GM10266 (cell line): ENCODE data around the gene LYRM9.

Experiments used
- DNase-seq: peaks from one replicate; pipeline ENCODE4 v3.0.0; 2012; ENCODE audit errors: extremely low spot score
- TF ChIP-seq, protein P1 (sequence below): IDR thresholded peaks from 2 replicates; pipeline ENCODE4 v1.5.1; 2012; ENCODE audit warnings: mild to moderate bottlenecking, low read depth; ENCODE audit not compliant: control insufficient read depth, insufficient read depth; ENCODE audit errors: missing control alignments

Gene LYRM9

DNA sequence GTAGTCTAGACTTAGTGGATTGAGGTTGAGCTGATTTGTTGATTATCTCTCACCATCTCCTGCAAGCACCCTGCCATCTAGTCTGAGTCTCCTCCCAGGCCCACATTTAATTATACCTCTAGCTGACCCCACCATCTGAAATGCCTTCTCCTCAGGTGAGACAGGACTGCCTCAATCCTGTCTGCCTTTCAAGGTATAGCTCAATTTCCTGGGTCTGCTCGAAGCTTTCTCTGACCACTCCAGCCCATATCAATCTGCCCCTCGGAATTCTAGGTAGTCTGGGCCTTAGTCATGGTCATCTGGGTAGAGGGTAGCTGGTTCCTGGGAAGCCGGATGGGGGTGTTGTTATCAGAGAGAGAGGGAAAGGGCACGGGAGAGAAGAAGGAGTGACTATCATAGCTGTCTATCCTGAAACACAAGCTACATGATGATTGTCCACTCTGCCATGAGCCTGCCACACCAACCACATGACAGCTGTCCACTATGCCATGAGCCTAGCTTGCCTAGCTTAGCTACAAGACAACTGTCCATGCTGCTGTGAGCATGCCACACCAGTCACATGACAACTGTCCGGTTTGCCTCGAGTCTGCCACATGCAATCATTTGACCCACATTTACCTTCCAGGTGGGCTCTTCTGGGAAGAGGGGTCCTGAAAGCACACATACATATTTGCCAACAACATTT, 34.4 kb downstream of the LYRM9 start:
- no peak for DNase-seq
- TF ChIP-seq, protein P1, sequence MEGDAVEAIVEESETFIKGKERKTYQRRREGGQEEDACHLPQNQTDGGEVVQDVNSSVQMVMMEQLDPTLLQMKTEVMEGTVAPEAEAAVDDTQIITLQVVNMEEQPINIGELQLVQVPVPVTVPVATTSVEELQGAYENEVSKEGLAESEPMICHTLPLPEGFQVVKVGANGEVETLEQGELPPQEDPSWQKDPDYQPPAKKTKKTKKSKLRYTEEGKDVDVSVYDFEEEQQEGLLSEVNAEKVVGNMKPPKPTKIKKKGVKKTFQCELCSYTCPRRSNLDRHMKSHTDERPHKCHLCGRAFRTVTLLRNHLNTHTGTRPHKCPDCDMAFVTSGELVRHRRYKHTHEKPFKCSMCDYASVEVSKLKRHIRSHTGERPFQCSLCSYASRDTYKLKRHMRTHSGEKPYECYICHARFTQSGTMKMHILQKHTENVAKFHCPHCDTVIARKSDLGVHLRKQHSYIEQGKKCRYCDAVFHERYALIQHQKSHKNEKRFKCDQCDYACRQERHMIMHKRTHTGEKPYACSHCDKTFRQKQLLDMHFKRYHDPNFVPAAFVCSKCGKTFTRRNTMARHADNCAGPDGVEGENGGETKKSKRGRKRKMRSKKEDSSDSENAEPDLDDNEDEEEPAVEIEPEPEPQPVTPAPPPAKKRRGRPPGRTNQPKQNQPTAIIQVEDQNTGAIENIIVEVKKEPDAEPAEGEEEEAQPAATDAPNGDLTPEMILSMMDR: no peak

DNA sequence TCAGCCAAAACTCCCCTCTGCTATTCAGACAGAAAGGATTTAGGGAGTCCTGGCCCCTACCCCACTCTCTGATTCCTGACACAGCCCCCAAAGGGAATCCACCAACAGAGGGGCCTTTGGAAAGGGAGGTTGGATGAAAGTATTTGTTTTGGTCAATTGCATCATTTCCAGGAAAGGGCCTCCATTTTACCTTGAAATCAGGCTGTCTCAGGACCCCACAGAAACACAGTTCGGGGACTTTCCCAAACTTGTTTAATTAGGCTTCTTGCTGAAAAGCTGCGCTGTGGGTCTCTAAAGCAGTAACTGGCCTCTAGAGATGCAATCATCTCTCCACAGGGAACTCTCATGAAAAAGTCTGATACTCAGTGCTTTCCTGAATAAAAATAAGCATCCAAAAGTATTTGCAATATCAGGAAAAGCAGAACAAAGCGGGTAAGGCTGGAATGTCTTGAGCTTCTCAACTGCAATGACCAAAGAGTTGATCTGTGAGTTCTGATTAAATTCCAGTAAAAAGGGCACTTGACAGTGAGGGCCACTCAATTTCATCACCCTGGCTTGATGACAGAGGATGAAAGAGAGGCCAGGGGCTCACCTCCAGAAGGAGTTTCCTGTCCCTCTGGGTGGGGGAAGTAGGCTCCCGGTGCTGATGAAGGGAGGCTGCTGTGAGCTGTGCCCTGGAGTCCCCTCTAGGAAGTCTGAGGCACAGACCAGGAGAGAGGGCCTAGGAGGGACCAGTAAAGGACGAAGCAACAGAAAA, 36.3 kb downstream of the LYRM9 start:
- TF ChIP-seq, protein P1: no peak
- DNase-seq: no peak

DNA sequence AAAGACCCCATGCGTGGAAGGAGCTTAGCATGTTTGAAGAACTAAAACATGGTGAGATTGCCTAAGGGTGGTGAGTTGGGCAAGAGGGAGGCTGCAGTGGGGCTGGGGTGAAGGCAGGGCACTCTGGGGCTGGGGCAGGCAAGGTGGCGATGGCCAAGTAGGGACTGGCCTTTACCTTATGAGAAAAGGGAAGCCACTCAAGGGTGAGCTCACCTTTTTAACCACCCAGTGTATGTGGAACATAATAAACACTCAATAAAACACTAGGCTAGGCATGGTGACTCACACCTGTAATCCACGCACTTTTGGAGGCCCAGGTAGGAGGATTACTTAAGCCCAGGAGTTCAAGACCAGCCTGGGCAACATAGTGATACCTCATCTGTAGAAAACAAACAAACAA, 37.7 kb downstream of the LYRM9 start:
- TF ChIP-seq, protein P1: no peak
- DNase-seq: no peak

DNA sequence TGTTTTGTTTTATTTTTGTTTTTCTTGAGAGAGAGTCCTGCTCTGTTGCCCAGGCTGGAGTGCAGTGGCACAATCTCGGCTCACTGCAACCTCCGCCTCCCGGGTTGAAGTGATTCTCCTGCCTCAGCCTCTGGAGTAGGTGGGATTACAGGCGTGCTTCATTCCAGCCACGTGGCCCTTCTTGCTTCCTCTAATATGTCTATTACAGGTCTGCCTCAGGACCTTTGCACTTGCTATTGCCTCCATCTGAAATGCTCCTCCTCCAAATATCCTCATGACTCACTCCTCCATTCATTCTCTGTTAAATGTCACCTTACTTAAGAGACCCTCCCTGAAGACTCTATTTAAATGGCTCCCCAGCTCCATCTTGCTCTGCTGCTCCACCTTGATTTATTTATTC, 39.0 kb downstream of the LYRM9 start:
- TF ChIP-seq, protein P1: no peak

DNA sequence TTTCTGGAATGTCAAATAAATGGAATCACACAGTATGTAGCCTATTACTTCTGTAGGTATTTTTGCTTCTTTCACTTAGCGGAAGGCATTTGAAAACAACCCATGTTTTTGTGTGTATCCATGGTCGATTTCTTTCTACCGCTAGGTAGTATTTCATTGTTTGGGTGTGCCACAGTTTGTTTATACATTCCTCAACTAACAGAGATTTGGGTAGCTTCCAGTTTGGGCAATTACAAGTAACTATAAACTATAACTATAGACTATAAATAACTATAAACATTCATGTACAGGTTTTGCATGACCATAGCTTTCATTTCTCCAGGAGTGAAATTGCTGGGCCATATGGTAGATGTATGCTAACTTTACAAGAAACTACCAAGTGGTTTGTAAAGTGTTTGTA, 40.1 kb downstream of the LYRM9 start:
- no peak for DNase-seq
- TF ChIP-seq, protein P1: no peak

More for the DNA sequence above, 39.0 kb downstream of the LYRM9 start:
- DNase-seq: no peak

DNA sequence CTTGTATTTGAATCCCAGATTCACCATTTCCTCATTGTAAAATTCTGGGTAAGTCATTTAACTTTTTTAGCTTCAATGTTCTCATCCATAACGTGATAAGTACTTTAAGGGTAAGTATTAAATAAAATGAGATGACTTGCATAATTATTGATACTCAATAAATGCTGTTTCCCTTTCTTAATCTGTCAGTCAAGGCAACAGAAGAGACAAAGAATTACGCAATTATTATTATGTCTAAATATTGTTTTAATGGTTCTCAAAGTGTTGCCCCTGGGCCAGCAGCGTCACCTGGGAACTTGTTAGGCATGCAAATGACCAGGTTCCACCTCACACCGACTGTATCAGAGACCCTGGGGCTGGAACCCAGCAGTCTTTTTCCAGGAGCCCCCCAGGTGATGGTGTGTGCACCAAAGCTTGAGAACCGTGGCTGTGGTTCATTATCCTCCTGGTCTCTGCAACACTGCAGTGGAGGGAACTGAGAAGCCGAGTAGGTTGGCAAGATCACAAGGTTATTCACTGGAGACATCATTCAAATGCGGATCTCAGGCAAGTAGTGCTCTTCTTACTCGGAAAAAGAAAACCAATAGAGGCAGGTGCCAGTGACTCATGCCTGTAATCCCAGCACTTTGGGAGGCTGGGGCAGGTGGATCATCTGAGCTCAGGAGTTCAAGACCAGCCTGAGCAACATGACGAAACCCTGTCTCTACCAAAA, 43.5 kb downstream of the LYRM9 start:
- no peak for DNase-seq
- TF ChIP-seq, protein P1: no peak
